NCI-H1048 (cell line): ENCODE data around the gene AICDA.

ENCODE experiments used
- DNase-seq: peaks from one replicate; lab custom pipeline; 2025; lab: John Stamatoyannopoulos, UW

Gene AICDA

GRCh38 chr12:8554451-8555195 is 58.0 kb downstream of the AICDA start:
- DNase-seq = no peak

- DNase-seq = no peak
Measured at GRCh38 chr12:8553088-8553627, 59.5 kb downstream of the AICDA start.
